HG02588 (cell line): Measurements from ENCODE around the gene DCP2.
A peak's percentile ranks its signal among the peaks of the same experiment; 100 is the strongest.

ENCODE experiments used
- ATAC-seq: cut with Tn5 transposase; IDR thresholded peaks from one replicate; pipeline ENCODE4 v1.9.1; 2021; ENCODE audit warnings: mild to moderate bottlenecking, moderate library complexity; ENCODE audit not compliant: unreplicated experiment

The DCP2 gene

DNA sequence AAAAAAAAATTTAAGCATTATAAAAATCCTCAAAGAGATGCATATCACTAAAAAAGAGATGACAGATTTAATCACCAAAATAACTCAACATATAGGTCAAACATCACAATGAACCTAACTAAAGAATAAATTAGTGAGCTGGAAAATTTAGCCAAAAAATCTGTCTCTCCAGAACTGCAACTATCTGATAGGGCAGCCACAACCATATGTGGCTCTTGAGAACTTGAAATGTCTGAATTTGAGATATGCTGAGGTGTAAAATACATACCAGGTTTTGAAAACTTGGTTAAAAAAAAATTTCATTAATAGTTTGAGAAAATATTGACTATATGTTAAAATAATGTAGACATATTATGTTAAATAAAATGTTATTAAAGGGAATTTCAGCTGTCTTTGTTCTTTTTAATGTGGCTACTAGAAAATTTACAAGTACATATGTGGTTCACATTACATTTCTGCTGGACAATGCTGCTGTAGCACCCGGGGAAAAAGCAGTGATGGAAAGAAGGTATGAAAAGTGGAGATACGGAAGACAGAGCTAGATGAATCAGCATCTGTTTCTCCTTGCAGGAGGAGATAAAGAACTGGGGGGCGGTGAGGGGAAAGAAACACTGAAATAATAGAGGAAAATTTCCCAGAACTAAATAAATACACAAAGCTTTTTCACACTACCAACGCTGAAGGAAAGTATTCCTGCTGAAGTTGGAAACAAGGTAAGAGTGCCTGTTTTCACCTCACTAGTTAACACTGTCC is 66.1 kb downstream of the DCP2 start:
- no peak for ATAC-seq

DNA sequence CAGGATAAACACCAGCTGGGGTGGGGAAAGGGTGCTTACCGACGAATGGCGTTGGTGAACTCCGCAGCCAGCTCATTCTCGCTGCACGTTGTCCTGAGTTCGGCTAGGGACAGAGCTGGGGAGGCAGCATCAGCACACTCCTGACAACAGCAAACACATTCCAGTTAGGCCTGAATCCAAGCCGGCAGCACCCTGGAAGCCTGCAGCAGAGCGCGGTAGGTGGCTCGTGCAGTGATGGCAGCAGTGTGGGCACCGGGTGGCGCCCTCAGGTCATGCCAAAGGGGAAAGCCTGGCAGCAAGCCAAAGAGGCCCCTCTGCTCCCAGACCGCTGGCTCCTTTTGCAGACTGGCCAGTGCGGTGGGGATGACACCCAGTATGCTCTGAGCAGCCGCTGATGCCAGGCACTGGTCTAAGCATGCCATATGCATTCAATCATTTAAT is 66.9 kb downstream of the DCP2 start:
- no peak for ATAC-seq

GRCh38 chr5:113044776-113045465 is 68.3 kb downstream of the DCP2 start:
- no peak for ATAC-seq

GRCh38 chr5:113047234-113047633 is 70.6 kb downstream of the DCP2 start:
- no peak for ATAC-seq

GRCh38 chr5:113047733-113048652 is 71.4 kb downstream of the DCP2 start:
- peak; percentile 88 for ATAC-seq

GRCh38 chr5:113048931-113049330 is 72.3 kb downstream of the DCP2 start:
- no peak for ATAC-seq

GRCh38 chr5:113050721-113051382 is 74.3 kb downstream of the DCP2 start:
- no peak for ATAC-seq

DNA sequence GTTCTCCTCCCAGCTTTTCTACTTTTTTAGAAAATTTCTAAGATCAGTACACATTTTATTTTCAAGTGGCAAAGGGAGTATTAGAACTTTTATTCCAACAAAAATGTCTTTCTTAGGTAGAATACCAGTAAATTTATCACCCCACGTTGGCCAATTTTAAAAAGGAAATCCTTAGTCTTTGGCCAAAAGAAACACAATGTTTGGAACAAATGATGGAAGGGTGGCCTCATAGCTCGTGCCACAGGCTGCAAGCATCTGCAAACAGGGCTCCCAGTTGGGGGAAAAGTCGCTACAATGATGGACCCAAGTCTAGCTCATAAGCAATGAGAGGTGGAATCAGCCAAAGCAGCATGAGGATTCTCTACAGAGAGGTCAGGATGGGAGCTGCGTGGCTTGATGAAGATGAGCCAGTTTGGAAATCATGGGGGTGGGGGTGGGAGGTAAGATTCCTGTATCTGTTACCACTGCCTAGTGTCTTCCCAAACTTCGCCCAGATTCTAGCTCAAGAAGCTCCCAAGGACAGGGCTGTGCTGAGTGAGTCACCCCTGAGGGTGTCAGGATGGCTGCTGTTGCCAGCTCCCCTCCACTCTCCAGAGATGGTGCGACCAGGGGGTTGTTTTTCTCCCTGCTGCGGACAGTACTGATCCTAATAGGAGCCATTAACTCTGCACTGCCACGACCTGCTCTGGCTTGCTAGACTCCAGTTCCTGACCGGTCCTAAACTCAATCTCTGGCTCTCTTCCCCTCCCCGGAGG is 75.6 kb downstream of the DCP2 start:
- ATAC-seq = no peak

GRCh38 chr5:113053511-113053995 is 77.0 kb downstream of the DCP2 start:
- no peak for ATAC-seq

- no peak for ATAC-seq
Measured at GRCh38 chr5:113054899-113055298, 78.3 kb downstream of the DCP2 start.

- ATAC-seq = no peak
Measured at GRCh38 chr5:113056988-113057387, 80.4 kb downstream of the DCP2 start.

- no peak for ATAC-seq
Measured at GRCh38 chr5:113057557-113057984, 81.0 kb downstream of the DCP2 start.

- no peak for ATAC-seq
Measured at GRCh38 chr5:113058269-113058668, 81.7 kb downstream of the DCP2 start.

DNA sequence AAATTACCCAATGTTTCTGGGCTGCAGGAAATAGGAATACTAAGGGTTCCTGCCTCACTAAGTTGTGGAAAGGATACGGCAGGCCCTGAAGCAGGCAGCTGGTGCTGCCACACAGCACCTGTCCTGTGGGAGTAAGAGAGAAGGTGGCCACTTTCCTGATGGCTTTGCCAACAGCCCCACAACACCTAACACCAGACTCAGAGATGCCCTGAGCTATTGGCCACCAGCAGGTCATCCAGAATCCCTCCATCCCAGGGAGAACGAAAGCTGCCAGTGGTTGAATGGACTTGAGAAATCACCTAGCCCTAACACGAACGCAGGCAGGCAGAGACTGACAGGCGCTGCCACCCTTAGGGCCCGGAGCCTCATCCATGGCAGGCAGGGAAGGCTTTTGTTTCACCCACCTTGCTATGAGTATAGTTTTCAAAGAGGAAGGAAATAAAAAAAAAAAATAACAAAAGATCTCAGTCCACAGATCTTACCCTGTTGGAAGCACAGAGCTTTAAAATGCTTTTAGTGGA is 82.2 kb downstream of the DCP2 start:
- ATAC-seq = no peak

- no peak for ATAC-seq
Measured at GRCh38 chr5:113059232-113060040, 82.8 kb downstream of the DCP2 start.

DNA sequence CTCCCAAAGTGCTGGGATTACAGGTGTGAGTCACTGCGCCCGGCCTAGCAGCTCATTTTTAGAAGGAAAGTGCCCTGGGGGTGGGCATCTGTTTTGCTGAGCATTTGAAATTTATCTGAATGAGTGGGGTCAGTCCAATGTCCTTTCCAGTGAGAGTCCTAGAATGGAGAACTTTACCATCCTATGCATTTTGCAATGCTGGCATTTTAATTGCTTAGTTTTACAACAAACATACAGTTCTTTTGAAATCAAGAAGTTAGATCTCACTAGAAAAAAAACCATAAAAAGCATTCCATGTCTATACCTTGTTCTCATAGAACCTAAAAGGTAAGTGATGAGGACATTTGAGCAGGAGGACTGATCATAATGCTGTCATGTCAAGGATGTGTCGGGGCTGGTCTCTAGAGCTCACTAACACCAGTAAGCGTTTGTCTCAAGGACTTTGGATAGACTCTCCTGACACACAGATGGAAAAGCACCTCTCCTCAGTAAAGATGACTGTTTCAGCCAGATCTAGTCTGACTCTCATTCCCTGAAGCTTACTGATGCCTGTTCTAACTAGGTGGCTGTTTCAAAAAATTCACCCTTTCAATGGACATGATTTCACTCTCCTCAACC is 83.9 kb downstream of the DCP2 start:
- no peak for ATAC-seq

DNA sequence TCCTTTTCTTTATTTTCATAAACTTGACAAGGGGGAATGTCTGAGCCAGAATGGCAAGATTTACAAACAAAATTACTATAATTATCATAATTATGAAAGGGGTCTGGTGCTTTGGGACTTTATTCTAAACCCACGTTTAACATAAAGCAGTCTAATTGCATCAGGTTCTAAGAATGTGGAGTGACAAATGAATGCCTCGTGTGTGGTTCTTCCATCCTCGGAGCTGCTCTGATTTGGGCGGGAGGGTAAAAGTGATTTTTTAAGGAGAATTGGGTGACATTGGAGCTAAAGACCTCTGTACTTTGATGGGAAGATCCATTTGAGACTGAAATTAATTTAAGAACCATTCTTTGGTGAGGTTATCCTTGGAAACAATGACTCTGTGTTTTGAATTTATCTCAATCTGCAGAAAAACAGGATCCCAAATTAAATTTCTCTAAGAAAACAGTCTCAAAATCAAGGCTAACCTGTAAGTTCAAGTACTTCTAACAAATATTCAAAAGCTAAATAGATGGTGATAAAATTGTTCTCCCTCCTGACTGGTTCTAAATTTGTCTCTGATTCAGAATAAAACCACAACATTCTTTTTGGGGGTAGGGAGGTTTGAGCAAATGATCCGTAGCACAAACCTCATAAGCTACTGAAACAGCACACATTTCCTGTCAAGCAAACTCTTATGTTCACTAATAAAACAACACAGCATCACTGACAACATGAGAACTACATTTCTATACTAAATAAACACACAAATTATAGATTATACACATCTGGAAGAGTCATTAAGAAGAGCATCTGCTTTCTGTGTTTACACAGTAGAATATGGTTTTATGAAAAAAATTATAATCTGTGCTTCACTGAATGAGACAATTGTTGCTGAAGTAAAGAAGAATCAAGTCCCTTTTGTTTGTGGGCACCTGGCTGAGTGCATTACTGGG is 85.5 kb downstream of the DCP2 start:
- no peak for ATAC-seq
